ENCODE measurements around the gene TMEM190.

- no peak for TF ChIP-seq CTCF (IDR thresholded peaks at IDR 0.05)
- TF ChIP-seq POLR2A (IDR thresholded peaks at IDR 0.05): no peak
Observed at GRCh38 chr19:55391702-55392615, 15.3 kb downstream of the TMEM190 start.

Data from heart left ventricle (tissue), 13 donors.